ENCODE results near the gene ACSF3. TPM values are rescaled to one million over a fixed set of nuclear protein-coding genes. Genes with fewer than 3 reads are reported as not detected.
"Not testable (repeated sequence)": the region's sequence is repeated elsewhere in the genome, so short reads cannot be mapped to it uniquely, and the experiment has no call there.

The ACSF3 gene
- total and polyA plus RNA-seq, 2 donors (not counting 1 experiment from before 2014, with no cell fraction given) = 9.2 to 23.1 TPM

GRCh38 chr16:89191901-89192185, 98.2 kb downstream of the ACSF3 start:
- TF ChIP-seq EZH2 (IDR thresholded peaks at IDR 0.05; ENCODE audit: low read length, missing control alignments) (no peak), CTCF (conservative IDR thresholded peaks at IDR 0.05 in 1 of 2, IDR thresholded peaks at IDR 0.05 in 1 of 2; ENCODE audit: low read depth in 1 of 2, low read length in 2 of 2) (no peak)
- Histone ChIP-seq H3K9me3 (ENCODE audit: control insufficient read depth, insufficient read depth, low read depth, low read length) (no peaks in the 10 kb centered on the region), H3K9ac (ENCODE audit: insufficient read depth, low read length) (peak overlapping the region; percentile 32), H3K4me2 (ENCODE audit: extremely low read depth, insufficient read depth, low read length) (peak overlapping the region; percentile 75), H3K36me3 (ENCODE audit: control insufficient read depth, insufficient read depth, low read length) (no peaks in the 10 kb centered on the region), H3K4me1 (ENCODE audit: control insufficient read depth, extremely low read depth, insufficient read depth, low read length) (no peaks in the 10 kb centered on the region), H4K20me1 (ENCODE audit: control insufficient read depth, extremely low read depth, insufficient read depth, low read length) (no peaks in the 10 kb centered on the region), H3K4me3 (replicated peaks in 1 of 4; ENCODE audit: control extremely low read depth in 1 of 4, insufficient read depth in 1 of 4, low read depth in 3 of 4, low read length in 4 of 4) (peak overlapping the region in 3 of 4 experiments; percentile 27 to 61 (median 51)), H3K27me3 (ENCODE audit: control insufficient read depth, insufficient read depth, low read length) (no peaks in the 10 kb centered on the region), H3K27ac (ENCODE audit: insufficient read depth, low read length) (no peak overlapping the region), H3K79me2 (ENCODE audit: control insufficient read depth, insufficient read depth, low read length) (no peaks in the 10 kb centered on the region), H2AFZ (ENCODE audit: low read length) (peak overlapping the region; percentile 71)
- DNase-seq (ENCODE audit: low read depth in 2 of 2) = no peak

- DNase-seq (ENCODE audit: low read depth in 2 of 2) = peak; percentile 94 to 95
- H3K9ac ChIP-seq (ENCODE audit: insufficient read depth, low read length) = peak overlapping the region; percentile 32
- not testable (repeated sequence) for H3K4me1 ChIP-seq (ENCODE audit: control insufficient read depth, extremely low read depth, insufficient read depth, low read length); H3K27ac ChIP-seq (ENCODE audit: insufficient read depth, low read length); H4K20me1 ChIP-seq (ENCODE audit: control insufficient read depth, extremely low read depth, insufficient read depth, low read length); H3K27me3 ChIP-seq (ENCODE audit: control insufficient read depth, insufficient read depth, low read length); H3K9me3 ChIP-seq (ENCODE audit: control insufficient read depth, insufficient read depth, low read depth, low read length); H3K36me3 ChIP-seq (ENCODE audit: control insufficient read depth, insufficient read depth, low read length); H3K79me2 ChIP-seq (ENCODE audit: control insufficient read depth, insufficient read depth, low read length)
- H3K4me3 ChIP-seq (replicated peaks in 1 of 4; ENCODE audit: control extremely low read depth in 1 of 4, insufficient read depth in 1 of 4, low read depth in 3 of 4, low read length in 4 of 4) = peak overlapping the region in 3 of 4 experiments; percentile 27 to 61 (median 51)
- peak overlapping the region; percentile 75 for H3K4me2 ChIP-seq (ENCODE audit: extremely low read depth, insufficient read depth, low read length)
- H2AFZ ChIP-seq (ENCODE audit: low read length) = peak overlapping the region; percentile 71
Measured at GRCh38 chr16:89192186-89192955, 98.7 kb downstream of the ACSF3 start.

GRCh38 chr16:89192956-89193575, 99.4 kb downstream of the ACSF3 start:
- H3K9me3 ChIP-seq (ENCODE audit: control insufficient read depth, insufficient read depth, low read depth, low read length) = no peaks in the 10 kb centered on the region
- no peaks in the 10 kb centered on the region for H3K4me1 ChIP-seq (ENCODE audit: control insufficient read depth, extremely low read depth, insufficient read depth, low read length)
- no peaks in the 10 kb centered on the region for H4K20me1 ChIP-seq (ENCODE audit: control insufficient read depth, extremely low read depth, insufficient read depth, low read length)
- no peaks in the 10 kb centered on the region for H3K36me3 ChIP-seq (ENCODE audit: control insufficient read depth, insufficient read depth, low read length)
- no peak overlapping the region for H3K4me3 ChIP-seq (replicated peaks in 1 of 4; ENCODE audit: control extremely low read depth in 1 of 4, insufficient read depth in 1 of 4, low read depth in 3 of 4, low read length in 4 of 4)
- no peak overlapping the region for H3K27ac ChIP-seq (ENCODE audit: insufficient read depth, low read length)
- no peaks in the 10 kb centered on the region for H3K79me2 ChIP-seq (ENCODE audit: control insufficient read depth, insufficient read depth, low read length)
- H3K9ac ChIP-seq (ENCODE audit: insufficient read depth, low read length) = no peak overlapping the region
- H3K4me2 ChIP-seq (ENCODE audit: extremely low read depth, insufficient read depth, low read length) = no peak overlapping the region
- TF ChIP-seq CTCF (conservative IDR thresholded peaks at IDR 0.05 in 1 of 2, IDR thresholded peaks at IDR 0.05 in 1 of 2; ENCODE audit: low read depth in 1 of 2, low read length in 2 of 2) (no peak), EZH2 (IDR thresholded peaks at IDR 0.05; ENCODE audit: low read length, missing control alignments) (no peak)
- no peaks in the 10 kb centered on the region for H3K27me3 ChIP-seq (ENCODE audit: control insufficient read depth, insufficient read depth, low read length)
- no peak overlapping the region for H2AFZ ChIP-seq (ENCODE audit: low read length)
- peak in 1 of 2 donors; percentile 91 for DNase-seq (ENCODE audit: low read depth in 2 of 2)

Measured in fibroblast of lung (primary cell).